ENCODE measurements around the gene OPN1SW.

DNA sequence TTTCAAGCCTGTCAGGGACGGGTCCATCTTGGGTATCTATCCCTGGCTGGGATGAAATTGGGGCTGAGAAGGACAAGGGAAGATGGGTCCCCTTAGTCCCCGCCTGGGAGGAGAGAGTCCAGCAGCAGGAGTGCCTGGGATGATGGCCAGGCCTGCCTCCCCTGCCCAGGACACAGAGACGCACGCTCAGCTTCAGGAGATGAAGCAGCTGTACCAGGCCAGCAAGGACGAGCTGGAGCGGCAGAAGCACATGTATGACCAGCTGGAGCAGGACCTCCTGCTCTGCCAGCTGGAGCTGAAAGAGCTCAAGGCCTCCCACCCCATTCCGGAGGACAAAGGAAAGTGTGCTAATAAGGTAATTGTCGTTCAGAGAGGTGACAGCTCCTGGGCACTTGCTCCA is 31.6 kb upstream of the OPN1SW start:
- TF ChIP-seq, protein P1, sequence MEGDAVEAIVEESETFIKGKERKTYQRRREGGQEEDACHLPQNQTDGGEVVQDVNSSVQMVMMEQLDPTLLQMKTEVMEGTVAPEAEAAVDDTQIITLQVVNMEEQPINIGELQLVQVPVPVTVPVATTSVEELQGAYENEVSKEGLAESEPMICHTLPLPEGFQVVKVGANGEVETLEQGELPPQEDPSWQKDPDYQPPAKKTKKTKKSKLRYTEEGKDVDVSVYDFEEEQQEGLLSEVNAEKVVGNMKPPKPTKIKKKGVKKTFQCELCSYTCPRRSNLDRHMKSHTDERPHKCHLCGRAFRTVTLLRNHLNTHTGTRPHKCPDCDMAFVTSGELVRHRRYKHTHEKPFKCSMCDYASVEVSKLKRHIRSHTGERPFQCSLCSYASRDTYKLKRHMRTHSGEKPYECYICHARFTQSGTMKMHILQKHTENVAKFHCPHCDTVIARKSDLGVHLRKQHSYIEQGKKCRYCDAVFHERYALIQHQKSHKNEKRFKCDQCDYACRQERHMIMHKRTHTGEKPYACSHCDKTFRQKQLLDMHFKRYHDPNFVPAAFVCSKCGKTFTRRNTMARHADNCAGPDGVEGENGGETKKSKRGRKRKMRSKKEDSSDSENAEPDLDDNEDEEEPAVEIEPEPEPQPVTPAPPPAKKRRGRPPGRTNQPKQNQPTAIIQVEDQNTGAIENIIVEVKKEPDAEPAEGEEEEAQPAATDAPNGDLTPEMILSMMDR (IDR thresholded peaks at IDR 0.05): no peak
- no peak for TF ChIP-seq POLR2A (IDR thresholded peaks at IDR 0.05)

Measured in esophagus squamous epithelium (tissue), 4 donors.